ENCODE data around the gene RAD52.

The RAD52 gene

DNA sequence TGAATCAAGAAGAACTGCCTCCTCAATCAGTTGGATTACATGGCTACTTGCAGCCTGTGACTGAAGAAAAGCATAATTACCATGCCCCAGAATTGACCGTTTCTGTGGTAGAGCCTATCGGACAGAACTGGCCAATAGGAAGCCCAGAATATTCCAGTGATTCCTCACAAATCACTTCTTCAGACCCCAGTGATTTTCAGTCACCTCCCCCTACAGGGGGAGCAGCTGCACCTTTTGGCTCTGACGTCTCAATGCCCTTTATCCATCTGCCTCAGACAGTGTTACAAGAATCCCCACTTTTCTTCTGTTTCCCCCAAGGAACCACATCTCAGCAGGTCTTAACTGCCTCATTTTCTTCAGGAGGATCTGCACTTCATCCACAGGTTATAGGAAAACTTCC is 80.8 kb downstream of the RAD52 start:
- no peak for DNase-seq (ENCODE audit: low read depth in 2 of 2)

DNA sequence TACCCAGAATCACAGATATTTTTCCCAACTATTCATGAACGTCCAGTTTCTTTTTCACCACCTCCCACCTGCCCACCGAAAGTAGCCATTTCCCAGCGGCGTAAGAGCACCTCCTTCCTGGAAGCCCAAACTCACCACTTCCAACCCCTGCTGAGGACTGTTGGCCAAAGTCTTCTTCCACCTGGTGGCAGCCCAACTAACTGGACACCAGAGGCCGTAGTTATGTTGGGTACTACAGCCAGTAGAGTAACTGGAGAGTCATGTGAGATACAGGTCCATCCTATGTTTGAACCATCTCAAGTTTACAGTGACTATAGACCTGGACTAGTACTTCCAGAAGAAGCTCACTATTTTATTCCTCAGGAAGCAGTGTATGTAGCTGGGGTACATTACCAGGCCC is 81.6 kb downstream of the RAD52 start:
- no peak for DNase-seq (ENCODE audit: low read depth in 2 of 2)

DNA sequence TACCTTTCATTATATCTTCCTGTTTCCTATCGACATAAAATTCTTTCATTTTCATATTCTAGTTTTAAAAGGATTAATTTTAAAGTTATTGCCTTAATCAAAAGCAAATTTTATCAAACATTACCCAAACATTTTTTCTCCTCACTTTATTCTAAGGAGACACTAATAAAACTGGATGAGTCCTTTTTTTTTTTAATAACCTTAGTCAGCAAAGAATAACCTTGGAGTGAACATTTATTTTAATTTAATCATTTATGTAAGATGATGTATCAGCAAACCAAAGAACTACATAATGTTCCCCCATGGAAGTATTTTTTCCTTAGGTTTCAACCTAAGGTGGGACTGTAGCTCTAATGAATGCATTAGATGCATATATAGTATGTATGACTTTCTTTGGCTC is 83.9 kb downstream of the RAD52 start:
- no peak for DNase-seq (ENCODE audit: low read depth in 2 of 2)

DNA sequence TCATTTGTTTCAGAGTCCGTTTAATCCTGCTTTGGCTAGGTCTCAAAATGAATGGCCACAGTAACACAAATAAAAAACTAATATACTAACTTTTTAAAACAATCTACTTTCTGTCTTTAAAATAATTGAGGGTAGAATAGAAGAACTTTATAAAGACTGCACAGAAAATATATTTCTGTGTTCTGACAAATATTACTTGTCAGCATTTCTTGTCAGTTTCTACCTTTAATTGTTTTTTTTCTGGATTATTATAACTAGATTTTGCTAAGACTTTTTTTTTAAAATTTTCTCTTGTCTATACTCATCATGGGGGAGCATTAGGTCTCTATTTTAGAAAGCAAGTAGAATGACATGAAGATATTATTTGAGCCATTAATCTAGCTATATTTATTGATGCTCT is 86.2 kb downstream of the RAD52 start:
- DNase-seq (ENCODE audit: low read depth in 2 of 2), result no peak

DNA sequence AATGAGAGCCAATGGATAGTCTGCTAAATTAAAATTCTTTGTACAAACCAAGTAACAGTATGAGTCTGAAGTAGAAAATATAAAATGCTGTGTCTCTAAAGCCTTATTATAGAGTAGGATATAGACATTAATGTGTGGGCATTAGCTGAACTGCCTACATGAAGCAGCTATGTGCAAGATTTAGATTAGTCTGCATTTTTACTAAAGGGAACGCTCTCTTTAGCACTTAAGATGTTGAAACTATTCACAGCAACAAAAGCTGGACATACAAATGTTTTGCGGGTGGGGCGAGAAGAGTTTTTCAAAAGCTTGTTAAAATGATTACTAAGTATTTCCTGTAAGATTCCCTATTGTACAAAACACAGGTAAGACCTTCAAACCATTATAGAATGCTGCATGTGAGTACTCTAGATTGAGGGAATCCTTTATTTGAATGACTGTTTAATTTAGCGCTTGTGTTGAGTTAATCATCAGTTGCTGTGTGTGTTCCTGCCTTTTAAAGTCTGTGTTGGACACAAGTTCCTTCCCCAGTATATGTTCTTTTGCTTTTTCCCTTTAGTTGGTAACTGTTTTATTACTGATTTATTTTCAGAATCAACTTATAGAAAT is 87.1 kb downstream of the RAD52 start:
- no peak for DNase-seq (ENCODE audit: low read depth in 2 of 2)

Data from stimulated activated CD8-positive, alpha-beta memory T cell treated with anti-CD3 and anti-CD28 coated beads, Interleukin-7, amount 100 ng/mL, for 1 hour (primary cell).